ENCODE data around the gene ZNF577.
"Not testable (repeated sequence)": the region's sequence is repeated elsewhere in the genome, so short reads cannot be mapped to it uniquely, and the experiment has no call there.

DNA sequence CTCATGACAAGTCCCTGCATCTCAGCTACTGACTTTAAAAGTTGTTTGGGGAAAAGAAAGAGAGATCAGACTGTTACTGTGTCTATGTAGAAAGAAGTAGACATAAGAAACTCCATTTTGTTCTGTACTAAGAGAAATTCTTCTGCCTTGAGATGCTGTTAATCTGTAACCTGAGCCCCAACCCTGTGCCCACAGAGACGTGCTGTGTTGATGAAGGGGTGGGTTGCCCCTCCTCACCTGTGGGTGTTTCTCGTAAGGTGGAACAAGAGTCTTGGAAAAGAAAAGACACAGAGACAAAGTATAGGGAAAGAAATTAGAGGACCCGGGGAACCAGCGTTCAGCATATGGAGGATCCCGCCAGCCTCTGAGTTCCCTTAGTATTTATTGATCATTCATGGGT, 20.2 kb upstream of the ZNF577 start:
- TF ChIP-seq, protein P1, sequence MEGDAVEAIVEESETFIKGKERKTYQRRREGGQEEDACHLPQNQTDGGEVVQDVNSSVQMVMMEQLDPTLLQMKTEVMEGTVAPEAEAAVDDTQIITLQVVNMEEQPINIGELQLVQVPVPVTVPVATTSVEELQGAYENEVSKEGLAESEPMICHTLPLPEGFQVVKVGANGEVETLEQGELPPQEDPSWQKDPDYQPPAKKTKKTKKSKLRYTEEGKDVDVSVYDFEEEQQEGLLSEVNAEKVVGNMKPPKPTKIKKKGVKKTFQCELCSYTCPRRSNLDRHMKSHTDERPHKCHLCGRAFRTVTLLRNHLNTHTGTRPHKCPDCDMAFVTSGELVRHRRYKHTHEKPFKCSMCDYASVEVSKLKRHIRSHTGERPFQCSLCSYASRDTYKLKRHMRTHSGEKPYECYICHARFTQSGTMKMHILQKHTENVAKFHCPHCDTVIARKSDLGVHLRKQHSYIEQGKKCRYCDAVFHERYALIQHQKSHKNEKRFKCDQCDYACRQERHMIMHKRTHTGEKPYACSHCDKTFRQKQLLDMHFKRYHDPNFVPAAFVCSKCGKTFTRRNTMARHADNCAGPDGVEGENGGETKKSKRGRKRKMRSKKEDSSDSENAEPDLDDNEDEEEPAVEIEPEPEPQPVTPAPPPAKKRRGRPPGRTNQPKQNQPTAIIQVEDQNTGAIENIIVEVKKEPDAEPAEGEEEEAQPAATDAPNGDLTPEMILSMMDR (IDR thresholded peaks at IDR 0.05; ENCODE audit: extremely low read depth in 1 of 2, insufficient read depth in 1 of 2, low read depth in 1 of 2, low read length in 2 of 2): not testable (repeated sequence)
- TF ChIP-seq, protein P2, sequence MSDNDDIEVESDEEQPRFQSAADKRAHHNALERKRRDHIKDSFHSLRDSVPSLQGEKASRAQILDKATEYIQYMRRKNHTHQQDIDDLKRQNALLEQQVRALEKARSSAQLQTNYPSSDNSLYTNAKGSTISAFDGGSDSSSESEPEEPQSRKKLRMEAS (IDR thresholded peaks at IDR 0.05; ENCODE audit: insufficient read depth, insufficient read length): not testable (repeated sequence)
- not testable (repeated sequence) for TF ChIP-seq EZH2 (IDR thresholded peaks at IDR 0.05; ENCODE audit: borderline replicate concordance, low read depth, low read length, severe bottlenecking); POLR2AphosphoS5 (IDR thresholded peaks at IDR 0.05; ENCODE audit: insufficient read depth, low read depth, low read length); POLR2A (IDR thresholded peaks at IDR 0.05; ENCODE audit: low read depth, low read length); JUN (IDR thresholded peaks at IDR 0.05; ENCODE audit: borderline replicate concordance, insufficient read depth, insufficient read length, low read depth); MYC (IDR thresholded peaks at IDR 0.05; ENCODE audit: low read depth, low read length)

Data from endothelial cell of umbilical vein (primary cell).